HS-27A (cell line): ENCODE data around the gene ECM1.

Source experiments
- DNase-seq: peaks from one replicate; pipeline ENCODE4 v3.0.0-alpha.2; 2012; ENCODE audit warnings: low read depth, missing footprints

Gene ECM1

DNA sequence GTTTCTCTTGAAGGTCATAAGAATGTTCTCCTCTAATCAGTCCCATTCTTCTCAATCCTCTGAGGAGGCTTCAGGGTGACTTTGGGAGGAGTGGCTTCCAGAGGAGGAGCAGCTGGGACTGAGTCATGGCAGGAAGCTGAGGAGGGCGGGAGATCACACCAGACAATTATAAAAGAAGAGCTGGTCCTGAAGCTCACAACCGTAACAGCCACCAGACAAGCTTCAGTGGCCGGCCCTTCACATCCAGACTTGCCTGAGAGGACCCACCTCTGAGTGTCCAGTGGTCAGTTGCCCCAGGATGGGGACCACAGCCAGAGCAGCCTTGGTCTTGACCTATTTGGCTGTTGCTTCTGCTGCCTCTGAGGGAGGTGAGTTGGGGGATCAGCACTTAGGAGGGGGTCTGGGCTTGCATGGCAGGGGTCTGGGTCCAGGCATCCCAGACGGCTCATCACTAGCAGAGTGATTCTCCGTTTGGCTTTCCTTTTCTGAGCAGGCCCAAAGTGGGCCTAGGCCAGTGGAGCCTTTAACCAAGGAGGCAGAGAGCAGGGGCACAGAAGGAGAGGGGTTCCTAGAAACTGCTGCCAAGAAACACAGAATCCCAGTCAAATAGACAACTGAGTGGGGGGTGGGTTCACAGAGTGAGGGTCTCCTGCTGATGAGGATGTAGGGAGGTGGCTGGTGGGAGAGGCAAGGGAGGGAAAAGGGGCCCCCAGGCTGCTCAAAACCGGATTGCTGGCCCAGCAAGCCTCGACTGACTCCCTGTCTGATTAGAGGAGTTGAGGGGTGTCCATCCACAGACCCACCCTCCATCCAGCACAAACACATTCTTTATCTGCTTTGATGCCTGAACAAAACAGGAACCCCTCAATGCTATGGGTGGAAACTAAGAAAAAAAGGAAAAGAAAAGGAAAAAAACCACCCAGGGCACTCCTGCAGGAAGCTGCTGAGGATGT, at the start of gene ECM1:
Gene ECM1, plus strand, starts transcription at position 198 of the 953 bp plus-strand sequence. Its CDS starts 101 bp downstream, at position 299.
- no peak for DNase-seq

DNA sequence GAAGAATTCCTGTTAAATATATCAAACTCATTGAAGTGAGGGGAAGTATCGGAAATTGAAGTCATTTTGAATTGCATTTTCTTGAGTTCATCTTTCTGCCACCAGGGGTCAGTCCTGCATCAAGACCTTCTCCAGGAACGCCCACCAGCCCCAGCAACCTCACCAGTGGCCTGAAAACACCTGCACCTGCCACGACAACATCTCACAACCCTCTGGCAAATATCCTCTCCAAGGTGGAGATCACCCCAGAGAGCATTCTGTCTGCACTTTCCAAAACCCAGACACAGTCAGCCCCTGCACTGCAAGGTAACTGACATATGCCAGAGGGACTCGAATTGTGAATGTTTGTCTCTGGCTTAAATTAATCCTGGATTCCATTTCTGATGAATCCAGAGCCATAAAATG, 43.5 kb upstream of the ECM1 start:
- peak; percentile 26 for DNase-seq

DNA sequence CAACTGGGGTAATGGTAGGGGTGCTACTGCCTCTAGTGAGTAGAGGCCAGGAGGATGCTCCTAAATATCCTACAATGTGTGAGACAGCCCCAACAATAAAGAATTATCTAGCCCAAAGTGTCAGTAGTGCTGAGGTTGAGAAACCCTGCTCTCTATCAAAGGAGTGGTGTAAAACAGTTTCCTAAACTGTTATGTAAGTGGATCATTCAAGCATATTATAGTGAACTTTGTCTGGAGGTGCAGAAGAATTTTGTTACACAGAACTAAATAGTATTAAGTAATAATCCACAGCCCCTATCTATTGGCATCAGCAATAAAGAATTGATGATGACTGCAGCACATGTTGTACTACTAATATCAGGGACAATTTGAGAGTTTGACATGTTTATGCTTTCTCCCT, 40.9 kb upstream of the ECM1 start:
- no peak for DNase-seq

DNA sequence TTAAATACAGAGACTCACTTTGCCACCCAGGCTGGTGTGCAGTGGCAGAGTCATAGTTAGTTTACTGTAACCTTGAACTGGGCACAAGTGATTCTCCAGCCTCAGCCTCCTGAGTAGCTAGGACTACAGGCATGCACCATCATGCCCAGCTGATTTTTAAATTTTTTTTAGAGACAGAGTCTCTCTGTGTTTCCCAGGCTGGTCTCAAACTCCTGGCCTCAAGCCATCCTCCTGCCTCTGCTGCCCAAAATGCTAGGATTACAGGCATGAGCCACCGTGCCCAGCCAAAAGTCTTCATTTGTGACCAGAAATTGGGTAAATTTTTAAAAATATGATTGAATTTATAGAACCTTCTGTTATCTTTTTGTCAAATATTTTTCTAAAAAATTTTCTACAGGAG, 38.6 kb upstream of the ECM1 start:
- DNase-seq, result no peak

DNA sequence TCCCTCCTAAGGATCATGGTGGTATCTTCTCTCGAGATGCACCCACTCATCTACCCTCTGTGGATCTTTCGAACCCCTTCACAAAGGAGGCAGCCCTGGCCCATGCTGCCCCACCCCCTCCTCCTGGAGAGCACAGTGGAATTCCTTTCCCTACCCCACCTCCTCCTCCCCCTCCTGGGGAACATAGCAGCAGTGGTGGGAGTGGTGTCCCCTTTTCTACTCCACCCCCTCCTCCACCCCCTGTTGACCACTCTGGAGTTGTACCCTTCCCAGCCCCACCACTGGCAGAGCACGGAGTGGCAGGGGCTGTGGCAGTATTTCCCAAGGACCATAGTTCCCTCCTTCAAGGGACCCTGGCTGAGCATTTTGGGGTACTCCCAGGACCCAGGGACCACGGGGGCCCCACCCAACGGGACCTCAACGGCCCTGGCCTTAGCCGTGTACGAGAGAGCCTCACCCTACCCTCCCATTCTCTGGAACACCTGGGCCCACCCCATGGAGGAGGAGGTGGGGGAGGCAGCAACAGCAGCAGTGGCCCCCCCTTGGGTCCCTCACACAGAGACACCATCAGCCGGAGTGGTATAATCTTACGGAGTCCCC, 35.2 kb upstream of the ECM1 start:
- no peak for DNase-seq

DNA sequence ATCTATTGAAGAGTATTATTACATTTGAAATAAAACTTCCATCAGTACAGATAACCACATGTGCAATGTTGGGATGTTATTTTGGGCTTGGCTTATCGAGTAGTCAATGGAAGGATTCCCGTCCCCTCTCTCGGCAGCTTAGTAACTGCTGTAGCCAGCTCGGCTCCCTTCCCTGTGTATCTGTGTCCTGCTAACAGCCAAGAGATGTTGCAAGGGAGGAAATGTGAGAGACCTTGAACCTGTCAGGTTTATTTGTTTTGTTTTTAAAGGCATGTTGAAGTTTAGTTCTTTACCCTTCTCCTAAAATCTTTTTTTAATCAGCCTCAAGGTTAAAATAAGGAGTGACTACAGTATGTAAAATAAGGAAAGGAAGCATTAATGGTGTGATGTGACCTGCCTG, 34.2 kb upstream of the ECM1 start:
- no peak for DNase-seq

DNA sequence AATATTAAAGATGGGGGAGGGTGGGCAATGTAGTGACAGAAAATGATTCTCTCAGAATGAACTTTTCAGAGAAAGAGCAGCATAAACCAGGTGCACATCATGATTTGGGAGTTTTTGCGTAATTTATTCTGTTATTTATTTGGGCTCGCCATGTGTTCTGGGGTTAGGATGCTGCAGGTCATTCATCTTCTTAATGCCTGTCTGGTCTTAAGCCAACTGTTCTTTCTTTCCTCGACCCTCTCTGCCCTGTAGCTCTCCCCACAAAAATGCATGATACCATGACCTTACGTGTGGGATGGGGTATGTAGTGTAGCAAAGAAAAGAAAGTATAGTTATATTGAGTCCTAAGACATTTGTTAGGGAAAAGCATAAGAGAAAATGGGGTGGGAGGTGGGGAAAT, 33.0 kb upstream of the ECM1 start:
- DNase-seq, result no peak

DNA sequence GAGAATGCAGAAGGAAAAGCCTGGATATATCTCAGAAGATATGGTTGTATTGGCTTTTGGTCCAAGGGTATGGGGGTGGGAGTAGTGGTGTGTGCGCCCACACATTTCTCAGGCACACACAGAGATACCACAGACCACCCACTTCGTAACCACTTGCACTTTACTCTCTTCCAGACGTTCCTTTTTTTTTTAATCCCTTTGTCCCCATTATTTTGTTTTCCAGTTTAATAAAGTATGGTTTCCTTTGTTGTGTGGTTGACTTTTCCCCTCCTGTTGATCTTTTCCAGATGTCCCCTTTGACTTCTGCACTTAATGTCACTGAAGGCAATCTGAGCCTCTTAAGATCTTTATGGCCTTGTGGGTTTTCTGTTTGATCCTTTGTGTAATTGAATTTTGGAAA, 31.2 kb upstream of the ECM1 start:
- DNase-seq, result no peak

DNA sequence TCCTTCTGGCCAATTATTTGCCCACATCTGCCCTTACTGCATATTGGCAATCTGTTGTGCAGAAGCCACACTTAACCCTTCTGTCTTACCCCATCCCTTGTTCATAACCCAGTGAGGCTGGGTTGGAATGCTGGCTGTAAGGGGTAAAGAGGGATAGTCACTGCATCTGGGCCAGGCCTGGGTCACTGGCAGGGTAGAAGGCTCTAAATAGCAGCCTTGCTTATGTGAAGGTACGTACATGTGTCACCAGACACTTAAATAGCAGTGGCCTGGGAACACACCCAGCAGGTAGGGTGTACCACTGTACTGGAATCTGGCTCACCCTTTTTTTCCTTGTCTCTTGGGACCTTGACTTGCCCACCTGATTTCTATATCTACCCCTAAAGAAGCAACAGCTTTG, 30.6 kb upstream of the ECM1 start:
- DNase-seq, result no peak

DNA sequence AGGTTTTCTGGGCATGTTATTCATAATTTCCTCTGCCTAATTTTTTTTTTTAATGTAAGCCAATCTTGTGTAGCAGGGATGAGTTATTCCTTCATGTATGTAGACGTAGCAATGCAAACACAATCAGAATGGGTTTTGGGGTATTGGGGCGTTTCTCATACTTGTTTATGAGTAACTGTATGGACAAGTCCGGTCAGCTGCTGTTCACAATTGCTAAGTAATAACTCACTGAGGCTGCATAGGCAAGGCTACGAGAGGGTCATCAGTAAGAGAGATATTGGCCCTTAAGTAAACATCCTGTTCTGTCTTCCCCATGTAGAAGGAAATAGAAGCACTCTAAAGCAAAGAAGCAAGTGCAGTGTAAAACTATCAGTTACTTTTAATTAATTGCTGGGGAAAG, 30.2 kb upstream of the ECM1 start:
- DNase-seq, result peak; percentile 5

DNA sequence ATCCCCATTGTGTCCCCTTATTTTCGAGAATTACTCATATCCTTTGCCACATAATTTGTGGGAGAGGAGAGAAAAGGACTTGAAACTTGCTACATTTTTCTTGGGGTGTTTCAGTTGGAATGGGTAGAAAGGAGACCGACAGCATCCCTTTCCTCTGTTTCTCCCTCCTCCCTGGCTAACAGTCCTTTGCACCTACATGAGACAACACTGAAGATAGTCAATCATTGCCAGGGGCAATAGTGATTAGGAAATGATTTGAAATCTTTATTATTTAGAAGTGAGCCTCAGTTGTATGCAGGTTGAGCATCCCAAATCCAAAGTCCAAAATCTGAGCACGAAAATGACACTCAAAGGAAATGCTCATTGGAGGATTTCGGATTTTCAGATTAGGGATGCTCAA, 28.5 kb upstream of the ECM1 start:
- no peak for DNase-seq

DNA sequence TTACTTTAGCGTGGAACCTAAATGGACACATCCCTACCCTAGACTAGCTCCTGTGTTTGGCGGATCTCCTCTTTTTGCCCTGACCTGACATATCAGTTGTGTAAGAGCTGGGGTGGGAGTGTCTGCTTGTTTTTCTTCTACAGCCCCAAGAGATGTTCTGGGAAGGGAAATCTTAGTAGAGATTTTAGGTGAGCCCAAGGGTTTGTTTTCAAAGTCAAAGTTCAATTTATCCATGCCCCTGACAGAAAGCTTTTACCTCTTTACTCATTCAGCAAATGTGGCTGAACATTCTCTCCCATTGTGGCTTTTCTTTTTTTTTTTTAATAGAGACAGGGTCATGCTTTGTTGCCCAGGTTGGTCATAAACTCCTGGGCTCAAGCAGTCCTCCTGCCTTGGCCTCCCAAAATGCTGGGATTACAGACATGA, 28.0 kb upstream of the ECM1 start:
- no peak for DNase-seq

DNA sequence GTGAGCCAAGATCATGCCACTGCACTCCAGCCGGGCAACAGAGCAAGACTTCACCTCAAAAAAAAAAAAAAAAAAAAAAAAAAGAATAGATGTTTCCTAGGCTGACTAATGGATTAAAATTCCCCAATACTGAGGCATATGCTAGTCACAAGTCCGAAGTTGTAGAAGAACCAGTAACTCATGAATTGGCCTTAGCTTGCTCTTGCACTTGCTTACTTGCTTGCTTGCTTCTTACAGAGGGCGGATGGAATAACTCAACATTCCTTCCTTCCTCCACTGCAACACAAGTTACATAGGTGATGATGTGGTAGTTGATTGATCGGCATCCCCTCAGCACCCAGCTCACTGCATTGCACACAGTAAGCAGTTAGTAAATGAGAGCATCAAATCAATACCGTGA, 23.5 kb upstream of the ECM1 start:
- no peak for DNase-seq

DNA sequence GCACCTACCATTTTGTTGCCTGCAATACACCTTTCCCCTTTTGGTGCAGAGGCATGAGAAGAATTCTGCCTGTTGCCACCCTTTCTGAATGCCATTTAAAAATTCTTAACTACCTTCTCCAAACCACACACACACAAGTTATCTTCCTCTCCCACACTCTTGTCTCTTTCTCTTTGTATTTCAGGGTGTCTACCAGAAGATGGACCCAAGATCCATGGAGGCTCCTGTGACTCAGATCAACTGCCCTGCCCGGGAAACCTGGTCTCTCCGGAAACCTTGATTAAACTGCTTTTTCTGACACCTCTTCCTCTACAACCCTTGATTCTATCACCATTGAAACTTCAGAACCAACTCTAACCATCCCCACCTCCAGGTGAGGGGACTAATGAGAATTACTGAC, 23.0 kb upstream of the ECM1 start:
- no peak for DNase-seq

DNA sequence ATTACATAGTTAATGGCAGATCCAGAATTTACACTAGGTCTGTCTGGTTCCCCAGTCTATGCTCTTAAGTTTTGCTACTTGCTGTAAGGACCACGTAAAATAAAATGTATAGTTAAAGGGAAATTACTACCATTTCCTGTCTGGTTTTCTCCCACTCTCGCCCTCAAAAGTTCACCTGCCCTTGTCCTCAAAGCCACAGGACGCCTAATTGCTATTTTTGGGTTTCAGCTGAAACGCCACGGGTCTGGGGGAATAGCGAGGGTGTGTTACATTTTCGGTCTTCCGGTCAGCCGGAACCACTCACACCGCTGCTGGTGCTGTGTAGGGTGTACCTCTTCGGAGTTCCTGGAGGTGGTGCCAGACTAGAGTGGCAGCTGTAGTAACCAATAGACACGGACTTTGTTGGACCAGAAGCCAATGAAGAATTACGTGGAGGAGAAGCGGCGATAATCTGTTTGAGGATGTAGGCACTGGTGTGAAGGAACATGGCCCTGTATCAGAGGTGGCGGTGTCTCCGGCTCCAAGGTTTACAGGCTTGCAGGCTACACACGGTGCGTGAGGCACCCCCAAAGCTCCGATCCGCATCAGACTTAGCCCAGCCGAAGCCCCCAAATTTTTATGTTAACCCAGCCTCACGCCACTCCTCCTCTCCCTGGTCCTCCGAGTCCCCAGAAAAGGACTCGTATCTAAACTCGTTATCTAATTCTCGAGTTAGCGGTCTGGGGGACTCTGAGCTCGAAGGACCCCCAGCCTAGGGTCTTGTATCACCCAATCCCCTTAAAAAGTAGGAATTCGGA, 20.7 kb upstream of the ECM1 start, which contains the start of gene TARS2:
Gene TARS2, plus strand, starts transcription at position 454 of the 797 bp plus-strand sequence. Its CDS starts 32 bp downstream, at position 486.
- peak; percentile 91 for DNase-seq

DNA sequence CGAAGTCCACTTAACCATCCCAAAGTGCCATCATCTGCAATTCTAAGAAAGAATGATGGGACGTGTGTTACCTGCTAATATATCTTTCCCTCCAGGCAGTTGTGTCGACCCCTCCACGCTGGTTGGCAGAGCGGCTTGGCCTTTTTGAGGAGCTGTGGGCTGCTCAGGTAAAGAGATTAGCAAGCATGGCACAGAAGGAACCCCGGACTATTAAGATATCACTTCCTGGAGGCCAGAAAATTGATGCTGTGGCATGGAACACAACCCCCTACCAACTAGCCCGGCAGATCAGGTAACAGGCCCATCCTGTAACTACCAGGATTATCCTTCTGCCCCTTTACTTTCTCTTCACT, 20.2 kb upstream of the ECM1 start:
- DNase-seq, result no peak

DNA sequence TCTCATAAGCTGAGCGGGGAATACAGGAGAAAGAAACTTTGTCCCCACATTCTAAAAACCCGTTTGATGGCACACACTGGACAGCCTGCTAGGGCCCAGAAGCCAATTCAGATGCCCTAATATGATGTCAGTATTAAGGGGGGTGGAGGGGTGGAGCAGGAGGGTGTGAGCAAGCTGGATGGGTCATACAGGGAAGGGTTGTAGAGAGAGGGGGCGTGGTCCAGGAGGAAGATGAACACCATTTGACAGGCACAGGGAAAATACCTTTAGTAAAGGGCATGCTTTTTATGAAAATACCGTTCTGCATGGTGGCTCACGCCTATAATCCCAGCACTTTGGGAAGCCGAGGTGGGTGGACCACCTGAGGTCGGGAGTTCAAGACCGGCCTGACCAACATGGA, 14.7 kb upstream of the ECM1 start:
- no peak for DNase-seq

DNA sequence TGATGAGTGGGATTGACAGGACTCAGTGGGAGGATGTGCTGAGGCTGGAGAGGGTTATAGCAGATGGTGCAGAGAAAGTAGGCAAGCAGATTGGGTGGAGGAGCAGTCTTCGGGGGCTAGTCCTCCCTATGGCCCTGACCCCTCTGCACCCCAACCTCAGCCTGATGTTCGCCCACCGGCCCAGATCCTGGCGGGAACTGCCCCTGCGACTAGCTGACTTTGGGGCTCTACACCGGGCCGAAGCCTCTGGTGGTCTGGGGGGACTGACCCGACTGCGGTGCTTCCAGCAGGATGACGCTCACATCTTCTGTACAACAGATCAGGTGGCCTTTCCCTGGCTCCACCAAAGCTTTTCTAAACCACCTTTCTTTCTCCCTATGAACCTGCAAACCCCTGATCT, 9.6 kb upstream of the ECM1 start:
- no peak for DNase-seq

DNA sequence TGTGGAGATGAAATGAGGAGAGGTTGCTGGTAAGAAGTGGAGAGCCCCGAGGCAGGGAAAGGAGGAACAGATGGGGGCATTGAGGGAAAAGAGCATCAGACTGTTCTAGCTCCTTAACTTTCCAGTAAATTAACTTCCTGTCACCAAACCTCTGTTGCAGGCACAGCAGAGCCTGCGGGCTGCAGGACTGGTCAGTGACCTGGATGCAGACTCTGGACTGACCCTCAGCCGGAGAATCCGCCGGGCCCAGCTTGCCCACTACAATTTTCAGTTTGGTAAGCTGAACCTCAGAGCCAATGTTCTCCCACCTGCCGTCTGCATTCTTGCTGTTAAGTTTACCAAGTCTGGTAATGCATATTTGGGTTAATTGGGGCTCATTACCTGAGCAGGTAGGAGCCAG, 2.5 kb upstream of the ECM1 start:
- DNase-seq, result no peak

DNA sequence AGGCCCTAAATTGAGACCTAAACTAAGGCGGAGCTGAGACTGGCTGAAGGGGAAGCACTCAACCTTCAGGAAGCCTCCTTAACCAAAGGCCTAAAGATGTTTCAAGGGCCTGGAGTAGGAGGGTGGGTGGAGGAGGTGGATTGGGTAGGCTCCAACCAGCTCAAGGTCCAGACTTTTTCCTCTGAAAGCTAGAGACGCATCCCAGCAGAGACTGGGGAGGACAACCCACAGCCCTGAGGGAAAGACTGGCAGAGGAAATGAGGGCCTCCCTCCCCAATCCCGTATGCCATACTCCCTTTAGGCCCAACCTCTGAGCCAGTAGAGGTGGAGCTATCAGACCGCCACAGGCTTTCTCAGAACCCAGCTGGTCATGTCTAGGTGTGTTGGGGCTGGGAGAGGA, 1.1 kb downstream of the ECM1 start:
- no peak for DNase-seq

DNA sequence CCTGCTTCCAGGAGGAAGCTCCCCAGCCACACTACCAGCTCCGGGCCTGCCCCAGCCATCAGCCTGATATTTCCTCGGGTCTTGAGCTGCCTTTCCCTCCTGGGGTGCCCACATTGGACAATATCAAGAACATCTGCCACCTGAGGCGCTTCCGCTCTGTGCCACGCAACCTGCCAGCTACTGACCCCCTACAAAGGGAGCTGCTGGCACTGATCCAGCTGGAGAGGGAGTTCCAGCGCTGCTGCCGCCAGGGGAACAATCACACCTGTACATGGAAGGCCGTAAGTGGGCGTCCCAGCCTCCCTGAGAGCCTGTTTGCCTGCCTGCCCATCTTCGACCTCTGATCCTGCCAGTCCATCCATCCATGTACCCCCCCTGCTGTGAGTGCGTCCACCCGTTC, 3.6 kb downstream of the ECM1 start:
- DNase-seq, result no peak

DNA sequence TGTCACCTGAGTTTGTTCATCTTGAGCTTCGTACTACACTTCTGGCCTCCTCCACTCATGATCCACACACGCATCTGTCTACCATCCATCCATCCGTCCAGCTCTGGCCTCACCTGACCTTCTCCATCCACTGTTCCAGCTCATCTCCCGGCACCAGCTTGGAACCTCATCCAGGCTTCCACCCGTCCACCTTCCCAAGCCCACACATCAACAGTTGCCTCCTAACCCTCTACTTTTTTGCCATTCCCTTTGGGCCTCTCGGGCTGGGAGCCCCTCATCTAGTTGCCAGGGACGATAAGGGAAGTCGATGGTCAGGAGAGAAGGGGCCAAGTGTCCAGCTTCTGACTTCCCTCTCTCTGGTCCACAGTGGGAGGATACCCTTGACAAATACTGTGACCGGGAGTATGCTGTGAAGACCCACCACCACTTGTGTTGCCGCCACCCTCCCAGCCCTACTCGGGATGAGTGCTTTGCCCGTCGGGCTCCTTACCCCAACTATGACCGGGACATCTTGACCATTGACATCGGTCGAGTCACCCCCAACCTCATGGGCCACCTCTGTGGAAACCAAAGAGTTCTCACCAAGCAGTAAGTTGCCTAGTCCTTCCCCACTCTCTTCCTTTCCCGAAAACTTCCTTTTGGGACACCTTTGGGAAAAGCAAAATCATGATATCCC, 4.2 kb downstream of the ECM1 start:
- DNase-seq, result no peak
